OCI-LY1 (cell line): ENCODE data around the gene CACNA2D3.

Experiments
- CTCF ChIP-seq: fragments of 200-600 bp; sonication (generic), shearing (Covaris generic); IDR thresholded peaks from 2 replicates; pipeline ENCODE4 v1.5.1; 2017; ENCODE audit warnings: mild to moderate bottlenecking, antibody characterized with exemption, low read length, moderate library complexity, mixed read lengths
- EZH2 ChIP-seq: fragments of 200-600 bp; sonication (generic), shearing (Covaris generic); IDR thresholded peaks from 2 replicates; pipeline ENCODE4 v1.8.0; 2017; ENCODE audit warnings: borderline replicate concordance, mixed run types, mild to moderate bottlenecking, antibody characterized with exemption, low read length, moderate library complexity, mixed read lengths

- TF ChIP-seq CTCF, result no peak
- no peak for TF ChIP-seq EZH2
These were observed 503.7 kb downstream of the CACNA2D3 start for GRCh38 chr3:54625805-54626787.
